ENCODE data around the gene GAB2.

GRCh38 chr11:78170874-78171549 lies 246.6 kb downstream of the GAB2 start:
- TF ChIP-seq, protein P1, sequence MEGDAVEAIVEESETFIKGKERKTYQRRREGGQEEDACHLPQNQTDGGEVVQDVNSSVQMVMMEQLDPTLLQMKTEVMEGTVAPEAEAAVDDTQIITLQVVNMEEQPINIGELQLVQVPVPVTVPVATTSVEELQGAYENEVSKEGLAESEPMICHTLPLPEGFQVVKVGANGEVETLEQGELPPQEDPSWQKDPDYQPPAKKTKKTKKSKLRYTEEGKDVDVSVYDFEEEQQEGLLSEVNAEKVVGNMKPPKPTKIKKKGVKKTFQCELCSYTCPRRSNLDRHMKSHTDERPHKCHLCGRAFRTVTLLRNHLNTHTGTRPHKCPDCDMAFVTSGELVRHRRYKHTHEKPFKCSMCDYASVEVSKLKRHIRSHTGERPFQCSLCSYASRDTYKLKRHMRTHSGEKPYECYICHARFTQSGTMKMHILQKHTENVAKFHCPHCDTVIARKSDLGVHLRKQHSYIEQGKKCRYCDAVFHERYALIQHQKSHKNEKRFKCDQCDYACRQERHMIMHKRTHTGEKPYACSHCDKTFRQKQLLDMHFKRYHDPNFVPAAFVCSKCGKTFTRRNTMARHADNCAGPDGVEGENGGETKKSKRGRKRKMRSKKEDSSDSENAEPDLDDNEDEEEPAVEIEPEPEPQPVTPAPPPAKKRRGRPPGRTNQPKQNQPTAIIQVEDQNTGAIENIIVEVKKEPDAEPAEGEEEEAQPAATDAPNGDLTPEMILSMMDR (IDR thresholded peaks at IDR 0.05): no peak
- TF ChIP-seq ZFP36 (IDR thresholded peaks at IDR 0.05; ENCODE audit: borderline replicate concordance, partially characterized antibody): no peak
- no peak for TF ChIP-seq MAFK (IDR thresholded peaks at IDR 0.05; ENCODE audit: partially characterized antibody)
- no peak for TF ChIP-seq CEBPB (IDR thresholded peaks at IDR 0.05)
- no peak for TF ChIP-seq POLR2A (IDR thresholded peaks at IDR 0.05; ENCODE audit: low read length)
- TF ChIP-seq RAD21 (conservative IDR thresholded peaks at IDR 0.05 in 1 of 2, IDR thresholded peaks at IDR 0.05 in 1 of 2): no peak
- no peak for TF ChIP-seq EP300 (IDR thresholded peaks at IDR 0.05)
- TF ChIP-seq RFX5 (IDR thresholded peaks at IDR 0.05): no peak
- TF ChIP-seq, protein P2, sequence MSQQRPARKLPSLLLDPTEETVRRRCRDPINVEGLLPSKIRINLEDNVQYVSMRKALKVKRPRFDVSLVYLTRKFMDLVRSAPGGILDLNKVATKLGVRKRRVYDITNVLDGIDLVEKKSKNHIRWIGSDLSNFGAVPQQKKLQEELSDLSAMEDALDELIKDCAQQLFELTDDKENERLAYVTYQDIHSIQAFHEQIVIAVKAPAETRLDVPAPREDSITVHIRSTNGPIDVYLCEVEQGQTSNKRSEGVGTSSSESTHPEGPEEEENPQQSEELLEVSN (IDR thresholded peaks at IDR 0.05; ENCODE audit: borderline replicate concordance, low read depth): no peak
- TF ChIP-seq FOSL2 (IDR thresholded peaks at IDR 0.05): no peak
- TF ChIP-seq FOSL2 (CRISPR knock-in tag; IDR thresholded peaks at IDR 0.05): no peak
